ENCODE measurements around the gene RPRML.

GRCh38 chr17:46974086-46974485, 5.0 kb downstream of the RPRML start:
- TF ChIP-seq CTCF (IDR thresholded peaks at IDR 0.05) (no peak), POLR2A (IDR thresholded peaks at IDR 0.05) (no peak), POLR2AphosphoS5 (IDR thresholded peaks at IDR 0.05) (peak; percentile 6)
